ENCODE data around the gene RAB3GAP1. TPM values are rescaled to one million over a fixed set of nuclear protein-coding genes. Genes with fewer than 3 reads are reported as not detected.

Gene RAB3GAP1
- total RNA-seq, 1 experiment from 2014 or later: 35.8 TPM

GRCh38 chr2:135048122-135048521 is 4.0 kb upstream of the RAB3GAP1 start:
- Histone ChIP-seq H3K4me3 (ENCODE audit: low read length) (no peak overlapping the region), H3K4me1 (ENCODE audit: insufficient read depth, low read length) (peaks cover 4% of the 10 kb centered on the region; the same call in 1 of the 2 replicates), H3K9ac (ENCODE audit: low read length) (no peak overlapping the region), H3K79me2 (ENCODE audit: low read length) (peaks cover 10% of the 10 kb centered on the region), H4K20me1 (ENCODE audit: low read length) (peaks cover 6% of the 10 kb centered on the region), H3K4me2 (ENCODE audit: low read length) (no peak overlapping the region), H3K27ac (ENCODE audit: low read length) (no peak overlapping the region), H3K9me3 (ENCODE audit: low read length) (no peaks in the 10 kb centered on the region), H2AFZ (ENCODE audit: low read length) (no peak overlapping the region), H3K9me2 (replicated peaks; ENCODE audit: low read length) (no peaks in the 10 kb centered on the region), H3F3A (ENCODE audit: low read length, unreplicated experiment) (no peaks in the 10 kb centered on the region), H3K36me3 (ENCODE audit: low read depth, low read length) (no peaks in the 10 kb centered on the region), H3K27me3 (ENCODE audit: low read length) (no peaks in the 10 kb centered on the region)
- BruUV-seq (replicated peaks): no TSS peak
- intact Hi-C loops (cut with micrococcal nuclease): no loop called here
- no peak for TF ChIP-seq EZH2phosphoT487 (IDR thresholded peaks at IDR 0.05; ENCODE audit: borderline replicate concordance, low read length)
- ATAC-seq (no peak), DNase-seq (no peak)
- ChIA-PET POLR2A (ENCODE audit: unreplicated experiment) (no interaction called here), CTCF (no interaction called here)

DNA sequence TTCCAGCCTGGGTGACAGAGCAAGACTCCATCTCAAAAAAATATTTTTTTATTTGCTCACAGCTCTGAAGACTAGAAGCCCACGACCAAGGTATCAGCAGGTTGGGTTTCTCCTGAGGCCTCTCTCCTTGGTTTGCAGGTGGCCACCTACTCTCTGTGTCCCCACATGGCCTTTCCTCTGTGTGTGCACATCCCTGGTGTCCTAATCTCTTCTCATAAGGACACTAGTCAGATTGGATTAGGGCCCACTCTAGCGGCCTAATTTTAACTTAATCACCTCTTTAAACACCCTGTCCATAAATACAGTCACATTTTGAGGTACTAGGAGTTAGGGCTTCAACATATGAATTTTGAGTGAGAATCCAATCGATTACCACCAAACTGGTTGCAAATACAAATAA is 2.0 kb upstream of the RAB3GAP1 start:
- no peaks in the 10 kb centered on the region for H3K36me3 ChIP-seq (ENCODE audit: low read depth, low read length)
- POLR2A ChIA-PET (ENCODE audit: unreplicated experiment): no interaction called here
- H3K9me3 ChIP-seq (ENCODE audit: low read length): no peaks in the 10 kb centered on the region
- peaks cover 23% of the 10 kb centered on the region for H3K4me1 ChIP-seq (ENCODE audit: insufficient read depth, low read length)
- H3K27ac ChIP-seq (ENCODE audit: low read length): no peak overlapping the region
- H3K9me2 ChIP-seq (replicated peaks; ENCODE audit: low read length): no peaks in the 10 kb centered on the region
- H4K20me1 ChIP-seq (ENCODE audit: low read length): peaks cover 17% of the 10 kb centered on the region
- H2AFZ ChIP-seq (ENCODE audit: low read length): no peak overlapping the region
- no peak overlapping the region for H3K9ac ChIP-seq (ENCODE audit: low read length)
- no peak for TF ChIP-seq EZH2phosphoT487 (IDR thresholded peaks at IDR 0.05; ENCODE audit: borderline replicate concordance, low read length)
- TF ChIP-seq CTCF (conservative IDR thresholded peaks at IDR 0.05; ENCODE audit: low read depth, low read length): no peak
- no peak for TF ChIP-seq EZH2 (IDR thresholded peaks at IDR 0.05; ENCODE audit: low read length, unreplicated experiment)
- no TSS peak for BruUV-seq (replicated peaks)
- DNase-seq: no peak
- CTCF ChIA-PET: no interaction called here
- no peak for ATAC-seq
- no peak overlapping the region for H3K4me2 ChIP-seq (ENCODE audit: low read length)
- intact Hi-C loops (cut with micrococcal nuclease): loop anchor here (5.0 kb wide), 1 partner anchor 207 kb away; no protein-coding TSS in a partner anchor
- no peaks in the 10 kb centered on the region for H3K27me3 ChIP-seq (ENCODE audit: low read length)
- no peak overlapping the region for H3K4me3 ChIP-seq (ENCODE audit: low read length)
- H3K79me2 ChIP-seq (ENCODE audit: low read length): peaks cover 30% of the 10 kb centered on the region
- H3F3A ChIP-seq (ENCODE audit: low read length, unreplicated experiment): no peaks in the 10 kb centered on the region

DNA sequence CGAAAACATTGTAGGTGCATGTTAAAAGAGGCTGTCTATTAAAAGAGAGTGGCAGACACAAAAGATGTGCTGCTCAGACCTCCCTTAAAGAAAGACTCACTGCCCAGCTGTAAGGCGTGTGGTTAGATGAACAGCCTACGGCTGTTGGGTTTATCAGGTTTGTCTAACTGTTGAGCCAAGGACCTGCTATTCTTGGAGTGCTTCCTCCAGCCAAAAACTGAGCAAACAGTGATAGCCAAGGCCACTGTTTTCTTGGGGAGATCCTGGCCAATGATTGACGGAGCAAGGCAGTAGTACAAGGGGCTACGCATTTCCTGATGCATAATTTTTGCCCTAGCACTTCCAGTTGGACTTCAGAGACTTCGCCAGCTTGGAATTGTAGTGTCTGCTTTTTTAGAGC is 1.4 kb upstream of the RAB3GAP1 start:
- Histone ChIP-seq H3K27me3 (ENCODE audit: low read length) (no peaks in the 10 kb centered on the region), H2AFZ (ENCODE audit: low read length) (no peak overlapping the region), H3K4me3 (ENCODE audit: low read length) (no peak overlapping the region), H3K4me2 (ENCODE audit: low read length) (no peak overlapping the region), H3K79me2 (ENCODE audit: low read length) (peaks cover 36% of the 10 kb centered on the region), H3K4me1 (ENCODE audit: insufficient read depth, low read length) (peaks cover 23% of the 10 kb centered on the region), H3F3A (ENCODE audit: low read length, unreplicated experiment) (no peaks in the 10 kb centered on the region), H3K9me2 (replicated peaks; ENCODE audit: low read length) (no peaks in the 10 kb centered on the region), H3K27ac (ENCODE audit: low read length) (no peak overlapping the region), H3K9me3 (ENCODE audit: low read length) (no peaks in the 10 kb centered on the region), H3K36me3 (ENCODE audit: low read depth, low read length) (no peaks in the 10 kb centered on the region), H3K9ac (ENCODE audit: low read length) (no peak overlapping the region), H4K20me1 (ENCODE audit: low read length) (peaks cover 17% of the 10 kb centered on the region)
- no TSS peak for BruUV-seq (replicated peaks)
- DNase-seq: no peak
- intact Hi-C loops (cut with micrococcal nuclease): loop anchor here (5.0 kb wide), 1 partner anchor 207 kb away; no protein-coding TSS in a partner anchor
- ChIA-PET CTCF (no interaction called here), POLR2A (ENCODE audit: unreplicated experiment) (no interaction called here)
- no peak for ATAC-seq
- TF ChIP-seq EZH2 (IDR thresholded peaks at IDR 0.05; ENCODE audit: low read length, unreplicated experiment): no peak

DNA sequence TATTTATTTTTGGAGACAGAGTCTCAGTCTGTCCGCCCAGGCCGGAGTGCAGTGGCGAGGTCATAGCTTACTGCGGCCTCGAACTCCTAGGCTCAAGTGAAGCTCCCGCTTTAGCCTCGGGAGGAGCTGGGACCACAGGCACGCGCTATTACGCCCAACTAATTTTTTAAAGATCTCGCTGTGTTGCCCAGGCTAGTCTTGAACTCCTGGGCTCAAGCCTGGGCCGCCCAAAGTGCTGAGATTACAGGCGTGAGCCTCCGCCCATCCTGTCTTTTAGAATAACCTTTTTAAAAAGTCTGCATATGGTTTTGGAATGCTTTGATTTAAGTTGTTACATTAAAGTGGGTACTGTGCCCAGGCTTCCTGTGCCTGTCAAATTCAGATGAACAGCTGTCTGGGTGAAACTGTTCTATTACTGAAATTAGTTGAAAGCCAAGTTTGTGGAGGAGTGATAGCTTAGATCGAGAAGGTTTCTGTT is 944 bp downstream of the RAB3GAP1 start:
- BruUV-seq (replicated peaks): no TSS peak
- Histone ChIP-seq H3K9me3 (ENCODE audit: low read length) (no peaks in the 10 kb centered on the region), H4K20me1 (ENCODE audit: low read length) (peaks cover 17% of the 10 kb centered on the region), H3K4me3 (ENCODE audit: low read length) (peak overlapping the region; percentile 92), H3K4me2 (ENCODE audit: low read length) (peak overlapping the region; percentile 95), H2AFZ (ENCODE audit: low read length) (peak overlapping the region; percentile 92; the same call in 1 of the 2 replicates), H3K4me1 (ENCODE audit: insufficient read depth, low read length) (peaks cover 23% of the 10 kb centered on the region), H3K27ac (ENCODE audit: low read length) (no peak overlapping the region), H3K9ac (ENCODE audit: low read length) (peak overlapping the region; percentile 93), H3K9me2 (replicated peaks; ENCODE audit: low read length) (no peaks in the 10 kb centered on the region), H3K36me3 (ENCODE audit: low read depth, low read length) (no peaks in the 10 kb centered on the region; the same call in 1 of the 2 replicates), H3F3A (ENCODE audit: low read length, unreplicated experiment) (no peaks in the 10 kb centered on the region), H3K27me3 (ENCODE audit: low read length) (no peaks in the 10 kb centered on the region), H3K79me2 (ENCODE audit: low read length) (peaks cover 59% of the 10 kb centered on the region)
- POLR2A ChIA-PET (ENCODE audit: unreplicated experiment): no interaction called here
- no peak for TF ChIP-seq CTCF (conservative IDR thresholded peaks at IDR 0.05; ENCODE audit: low read depth, low read length)
- TF ChIP-seq EZH2phosphoT487 (IDR thresholded peaks at IDR 0.05; ENCODE audit: borderline replicate concordance, low read length): no peak
- TF ChIP-seq EZH2 (IDR thresholded peaks at IDR 0.05; ENCODE audit: low read length, unreplicated experiment): no peak
- intact Hi-C loops (cut with micrococcal nuclease): loop anchor here (1.0 to 5.0 kb wide), 3 partner anchors 40 to 204 kb away; no protein-coding TSS in a partner anchor
- DNase-seq (no peak), ATAC-seq (no peak; the same call in 1 of the 2 replicates)
- CTCF ChIA-PET: no interaction called here
